HG02642 (cell line): Measurements from ENCODE around the gene GRIK5.

Experiments used
- ATAC-seq: cut with Tn5 transposase; IDR thresholded peaks from one replicate; pipeline ENCODE4 v1.9.1; 2021; ENCODE audit warnings: mild to moderate bottlenecking; ENCODE audit not compliant: unreplicated experiment, poor library complexity

Gene GRIK5

GRCh38 chr19:42078538-42079275, 8.7 kb upstream of the GRIK5 start:
- ATAC-seq = no peak

GRCh38 chr19:42078058-42078457, 8.1 kb upstream of the GRIK5 start:
- ATAC-seq = no peak

DNA sequence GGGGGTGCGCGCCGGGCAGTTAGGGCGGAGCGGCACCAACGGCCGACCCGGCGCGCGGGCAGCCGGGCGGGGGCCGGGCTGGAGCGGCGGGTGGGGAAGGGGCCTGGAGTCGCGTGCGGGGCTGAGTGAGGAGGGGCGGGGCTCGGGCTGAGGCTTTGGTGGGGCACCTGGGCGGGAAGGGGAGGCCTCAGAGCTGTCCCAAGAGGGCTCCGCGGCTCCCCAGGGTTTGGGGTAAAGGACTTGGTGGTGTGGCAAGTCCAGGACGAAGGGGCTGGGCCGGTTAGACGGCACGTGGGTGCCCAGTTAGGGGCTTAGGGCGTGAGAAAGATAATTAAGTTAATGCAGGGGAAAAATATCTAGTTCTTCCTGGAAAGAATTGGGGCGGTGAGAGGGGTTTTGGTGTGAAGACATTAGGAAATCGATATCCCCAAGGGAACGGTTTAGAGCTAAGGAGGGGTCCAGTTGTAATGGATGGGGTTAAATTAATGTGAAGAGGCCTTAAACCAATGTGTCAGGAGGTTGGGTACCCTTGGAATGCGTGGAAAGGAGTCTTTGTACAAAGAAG, 6.5 kb upstream of the GRIK5 start:
- ATAC-seq = no peak

DNA sequence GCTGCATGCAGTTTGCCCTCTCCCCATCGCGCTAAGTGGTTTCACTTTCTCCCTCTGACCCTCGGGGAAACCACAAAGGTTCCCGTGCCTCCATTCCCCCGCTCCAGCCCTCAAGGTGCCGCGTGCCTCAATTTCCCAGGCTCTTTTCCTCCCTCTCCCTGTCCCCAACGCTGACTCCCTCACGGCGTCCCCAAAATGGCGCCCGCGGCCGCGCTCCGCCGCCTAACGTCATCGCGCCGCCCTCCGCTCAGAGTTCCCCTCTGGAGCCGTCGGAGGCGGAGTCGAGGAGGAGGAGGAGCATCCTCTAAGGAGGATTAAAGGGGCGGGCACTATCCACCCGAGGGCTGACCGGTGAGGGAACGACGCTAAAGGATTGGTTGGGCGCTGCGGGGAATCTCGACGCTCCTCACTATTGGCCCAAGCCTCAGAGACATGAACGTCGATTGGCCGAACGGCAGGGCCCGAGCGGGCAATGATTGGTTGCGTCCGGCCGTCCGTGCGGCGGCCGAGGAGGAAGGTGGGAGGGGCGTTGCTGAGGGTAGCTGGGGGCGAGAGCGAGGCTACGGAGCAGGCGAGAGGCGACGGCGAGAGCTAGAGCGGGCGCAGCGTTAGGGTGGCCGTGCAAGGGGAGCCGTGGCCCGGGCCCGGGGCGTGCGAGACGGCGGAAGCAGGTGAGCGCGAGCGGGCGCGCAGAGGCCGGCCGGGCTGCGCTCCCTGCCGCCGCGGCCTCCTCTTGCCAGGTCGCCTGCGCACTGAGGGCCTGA, 5.8 kb upstream of the GRIK5 start, which contains the start of gene ZNF574:
Gene ZNF574, plus strand, starts transcription at position 551 of the 764 bp plus-strand sequence. CDS start 2,441 bp downstream, outside the sequence.
- ATAC-seq = peak; percentile 91

DNA sequence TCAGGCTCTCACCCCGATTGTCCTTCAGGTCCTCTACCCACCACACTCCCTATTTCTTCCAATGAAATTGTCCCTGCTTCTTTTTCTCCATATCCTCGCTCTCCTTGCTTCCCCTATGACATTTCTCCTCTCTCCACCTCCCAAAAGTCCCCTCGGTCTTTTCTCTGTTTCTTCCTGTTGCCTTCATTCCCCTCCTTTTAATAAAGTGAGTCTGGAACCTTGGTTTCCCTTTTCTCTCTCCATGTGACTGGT, 5.3 kb upstream of the GRIK5 start:
- ATAC-seq = no peak

- ATAC-seq = no peak
Observed at GRCh38 chr19:42074513-42075363, 4.7 kb upstream of the GRIK5 start.

- ATAC-seq = no peak
Observed at GRCh38 chr19:42071247-42071646, 1.2 kb upstream of the GRIK5 start.

DNA sequence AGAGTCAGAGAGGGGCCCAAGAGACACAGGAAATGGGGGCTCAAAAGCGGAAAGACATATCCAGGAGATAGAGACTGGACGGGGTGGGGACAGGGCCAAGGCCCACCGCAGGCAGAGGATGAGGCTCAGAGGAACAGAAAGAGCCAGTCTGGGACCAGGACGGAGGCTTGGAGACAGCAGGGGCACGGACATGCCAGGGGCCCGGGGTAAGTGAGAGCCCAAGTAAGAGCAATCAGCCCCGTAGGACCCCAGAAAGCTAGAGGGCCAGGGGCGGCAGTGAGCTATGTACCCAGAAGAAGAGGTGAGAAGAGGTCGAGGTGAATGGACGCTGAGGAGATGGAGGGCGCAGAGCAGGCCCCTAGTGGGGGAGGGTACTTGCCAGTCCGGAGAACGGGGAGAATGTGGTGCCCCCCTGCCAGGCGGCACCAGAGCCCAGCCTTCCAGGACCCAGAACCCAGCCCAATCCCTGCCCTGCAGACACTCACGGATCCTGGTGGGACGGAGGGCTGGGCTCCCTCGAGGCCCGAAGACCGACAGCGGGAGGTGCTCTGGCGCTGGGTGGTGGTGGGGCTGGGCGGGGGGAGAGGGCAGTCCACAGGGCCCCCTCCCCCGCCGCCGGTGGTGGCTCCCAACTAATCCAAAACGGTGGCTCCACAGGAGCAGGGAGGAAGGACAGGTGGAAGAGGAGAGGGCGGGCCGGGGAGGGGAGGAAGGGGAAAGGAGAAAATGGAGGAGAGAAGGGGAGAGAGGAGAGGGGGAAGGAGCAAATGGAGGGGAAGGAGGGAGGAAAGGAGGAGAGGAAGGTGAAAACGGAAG, 1.0 kb downstream of the GRIK5 start:
- ATAC-seq = no peak

GRCh38 chr19:42068361-42068755, 1.6 kb downstream of the GRIK5 start:
- ATAC-seq = no peak

DNA sequence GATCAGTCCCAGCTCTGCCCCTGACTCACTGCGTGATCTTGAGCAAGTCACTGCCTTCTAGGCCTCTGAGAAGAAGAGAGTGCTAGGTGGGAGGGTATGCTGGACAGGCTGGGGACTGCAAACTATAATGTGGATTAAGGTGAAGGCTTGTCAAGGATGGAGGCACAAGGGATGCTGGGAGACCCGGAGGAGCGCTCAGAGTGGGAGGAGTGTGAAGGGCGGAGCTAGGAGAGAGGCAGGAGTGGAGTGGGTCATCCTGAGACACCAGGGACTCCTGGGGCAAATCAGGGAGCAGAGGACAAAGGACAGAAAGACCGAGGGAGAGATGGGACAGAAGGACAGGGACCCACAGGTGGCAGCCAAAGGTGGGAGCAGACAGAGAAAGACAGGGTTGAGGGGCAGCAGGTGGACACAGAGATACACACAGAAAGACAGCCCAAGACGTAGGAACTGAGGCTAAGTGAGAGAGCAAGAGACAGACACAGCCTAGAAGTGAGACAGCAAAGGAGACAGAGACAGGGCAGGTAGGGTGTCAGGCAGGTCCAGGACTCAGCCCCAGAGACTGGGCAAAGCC, 2.6 kb downstream of the GRIK5 start:
- ATAC-seq = no peak

DNA sequence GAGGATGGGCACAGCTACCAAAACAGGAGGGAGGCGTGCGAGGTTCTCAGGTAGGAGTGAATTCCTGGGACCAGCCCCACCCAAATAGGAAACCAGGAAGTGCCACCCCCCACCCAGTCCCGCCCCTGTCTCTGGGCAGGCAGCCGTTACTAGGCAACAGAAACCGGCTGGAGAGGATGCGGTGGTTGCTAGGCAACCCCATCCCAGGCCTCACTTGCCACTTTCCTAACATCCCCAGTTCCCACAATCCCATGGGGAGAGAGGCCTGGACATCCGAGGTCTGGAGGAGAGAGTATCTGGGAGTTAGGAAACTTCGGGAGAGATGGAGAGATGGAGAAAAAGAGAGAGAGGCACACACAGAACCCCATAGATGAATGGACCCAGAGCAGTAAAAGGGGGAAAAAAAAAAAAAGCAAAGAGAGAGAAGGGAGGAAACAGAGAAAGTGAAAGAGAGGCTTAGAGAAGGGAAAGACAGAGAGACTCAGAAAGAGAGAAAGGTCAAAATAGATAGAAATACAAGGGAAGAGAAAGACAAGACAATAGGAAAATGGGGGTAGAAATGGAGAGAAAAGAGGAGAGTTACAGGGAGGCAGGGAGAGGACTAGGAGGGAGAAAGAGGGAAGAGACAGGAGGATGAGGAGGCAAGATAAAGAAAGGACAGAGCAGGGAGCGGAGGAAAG, 3.8 kb downstream of the GRIK5 start:
- no peak for ATAC-seq

DNA sequence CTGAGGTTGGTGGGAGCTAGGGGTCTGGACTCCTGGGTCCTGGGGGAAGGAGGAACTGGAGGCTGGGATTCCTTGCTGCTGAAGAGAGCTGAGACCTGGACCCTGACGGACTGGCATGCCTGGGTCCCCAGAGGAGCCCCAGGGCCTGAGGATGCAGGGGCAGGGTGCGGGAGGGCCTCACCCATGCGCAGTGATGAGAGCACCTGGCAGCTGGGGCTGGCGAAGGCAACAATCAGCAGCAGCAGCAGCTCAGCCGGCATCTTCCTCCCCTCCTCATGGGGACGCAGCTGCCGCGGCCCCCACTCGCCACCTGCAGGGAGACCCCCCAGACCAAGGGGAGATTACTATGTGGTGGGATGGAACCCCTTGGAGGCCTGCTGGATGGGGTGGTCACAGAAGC, 4.5 kb downstream of the GRIK5 start:
- no peak for ATAC-seq

DNA sequence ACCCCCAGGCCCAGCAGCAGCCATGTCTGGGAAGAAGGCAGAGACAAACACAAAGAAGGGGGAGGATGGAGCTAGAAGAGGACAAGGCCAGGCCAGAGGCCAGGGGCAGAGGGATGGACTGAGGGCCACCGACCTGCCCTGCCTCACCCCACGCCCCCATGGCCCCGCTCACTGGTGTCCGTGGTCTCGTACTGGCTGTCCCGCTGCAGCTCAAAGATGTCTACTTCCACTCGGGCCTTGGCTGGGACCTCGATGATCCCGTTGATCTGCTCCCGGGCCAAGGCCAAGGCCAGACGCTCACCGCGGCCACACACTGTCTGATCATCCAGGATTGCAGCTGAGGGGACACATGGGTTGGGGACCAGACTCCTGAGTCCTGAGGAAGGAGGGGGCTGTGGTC, 5.0 kb downstream of the GRIK5 start:
- ATAC-seq = no peak

DNA sequence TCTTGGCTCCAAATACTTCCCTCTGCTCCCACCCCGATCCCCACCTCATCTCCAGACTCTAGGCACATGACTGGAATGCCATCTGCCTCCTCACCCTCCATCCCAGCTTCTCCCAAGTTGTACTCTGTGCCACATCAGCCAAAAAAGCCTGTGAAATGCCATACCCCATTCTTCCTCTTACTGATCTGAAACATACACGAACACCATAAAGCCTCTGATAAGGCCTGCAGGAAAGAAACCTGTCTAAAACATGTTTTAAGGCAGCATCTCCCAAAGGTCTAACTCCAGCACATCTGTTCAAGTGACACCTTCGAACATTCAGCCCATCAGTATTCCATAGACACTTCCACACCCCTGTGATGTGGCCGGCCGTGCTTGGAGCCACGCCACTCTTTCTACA, 5.6 kb downstream of the GRIK5 start:
- no peak for ATAC-seq

GRCh38 chr19:42062381-42062780, 7.6 kb downstream of the GRIK5 start:
- ATAC-seq = no peak

GRCh38 chr19:42060117-42060516, 9.9 kb downstream of the GRIK5 start:
- no peak for ATAC-seq

DNA sequence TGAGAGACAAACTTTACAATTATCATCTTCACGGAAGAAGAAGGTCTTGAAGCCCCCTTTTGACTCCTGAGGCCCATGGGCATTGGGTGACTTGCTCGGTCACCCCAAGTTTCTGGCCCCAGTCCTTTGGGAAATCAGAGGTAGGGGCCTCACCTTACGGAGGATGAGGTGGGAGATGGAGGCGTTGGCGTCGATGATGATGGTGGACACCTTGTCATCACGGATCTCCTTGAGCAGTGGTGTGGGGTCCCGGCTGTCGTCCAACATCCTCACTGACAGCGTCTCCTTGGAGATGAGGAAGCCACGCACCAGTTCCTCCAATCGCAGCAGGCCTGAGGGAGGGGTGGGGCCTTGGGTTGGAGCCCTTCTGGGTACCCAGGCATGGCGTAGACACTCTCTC, 10.8 kb downstream of the GRIK5 start:
- no peak for ATAC-seq

GRCh38 chr19:42057846-42058245, 12.2 kb downstream of the GRIK5 start:
- ATAC-seq = no peak

- no peak for ATAC-seq
Observed at GRCh38 chr19:42054205-42054604, 15.8 kb downstream of the GRIK5 start.
